ENCODE data around the gene PJA2.

- TF ChIP-seq CTCF (conservative IDR thresholded peaks at IDR 0.05 in 1 of 2, IDR thresholded peaks at IDR 0.05 in 1 of 2; ENCODE audit: extremely low read depth in 1 of 2, insufficient read depth in 1 of 2, low read depth in 1 of 2, low read length in 2 of 2) (no peak), EZH2 (IDR thresholded peaks at IDR 0.05; ENCODE audit: borderline replicate concordance, low read length) (no peak)
These were observed 31.7 kb downstream of the PJA2 start for GRCh38 chr5:109378095-109378494.

Data from mammary epithelial cell (primary cell).